ENCODE data around the gene FZD4.

GRCh38 chr11:86931548-86932258, 23.5 kb downstream of the FZD4 start:
- TF ChIP-seq CTCF (IDR thresholded peaks at IDR 0.05; ENCODE audit: low read length) (no peak), EZH2 (optimal IDR thresholded peaks at IDR 0.05; ENCODE audit: low read depth, low read length) (no peak)

All from MM.1S (cell line).